GF-D8 (cell line): ENCODE results near the gene AATF.
A peak's percentile ranks its signal among the peaks of the same experiment; 100 is the strongest.

ENCODE experiments used
- DNase-seq: peaks from one replicate; lab custom pipeline; 2025; lab: John Stamatoyannopoulos, UW

Gene AATF

DNA sequence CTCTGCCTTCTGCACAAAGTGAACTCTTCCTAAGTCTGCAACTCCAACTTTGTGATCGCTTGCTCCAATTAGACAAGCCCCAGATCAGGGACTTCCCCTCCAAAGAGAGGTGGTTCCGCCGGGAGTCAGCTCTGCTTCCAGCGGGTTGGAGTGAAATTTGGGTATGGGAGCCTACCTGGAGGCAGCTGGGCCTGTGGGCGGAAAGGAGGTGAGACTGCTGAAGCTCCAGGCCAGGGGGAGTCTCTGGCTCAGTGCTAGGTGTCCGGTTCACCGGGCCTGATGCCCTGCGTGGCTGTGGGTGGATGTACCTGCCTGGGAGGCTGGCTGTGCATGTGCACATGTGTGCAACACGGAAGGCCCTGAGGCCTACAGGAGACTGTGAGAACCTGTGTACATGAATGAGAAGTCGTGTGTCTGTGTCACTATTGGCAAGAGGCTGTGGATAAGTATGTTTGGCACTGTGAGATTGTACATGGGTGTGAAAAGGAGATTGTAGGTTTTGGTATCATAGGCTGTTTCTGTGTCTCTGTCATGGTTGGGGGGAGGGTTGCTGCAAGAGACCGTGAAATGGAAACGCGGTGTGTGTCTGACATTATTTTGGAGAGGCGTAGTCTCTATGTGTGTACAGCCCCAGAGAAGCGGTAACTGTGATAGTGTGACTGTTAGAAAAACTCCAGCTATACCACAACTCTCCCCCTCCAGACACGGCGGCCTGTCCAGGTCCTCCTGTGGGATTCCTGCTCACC lies 7.3 kb upstream of the AATF start:
- no peak for DNase-seq

DNA sequence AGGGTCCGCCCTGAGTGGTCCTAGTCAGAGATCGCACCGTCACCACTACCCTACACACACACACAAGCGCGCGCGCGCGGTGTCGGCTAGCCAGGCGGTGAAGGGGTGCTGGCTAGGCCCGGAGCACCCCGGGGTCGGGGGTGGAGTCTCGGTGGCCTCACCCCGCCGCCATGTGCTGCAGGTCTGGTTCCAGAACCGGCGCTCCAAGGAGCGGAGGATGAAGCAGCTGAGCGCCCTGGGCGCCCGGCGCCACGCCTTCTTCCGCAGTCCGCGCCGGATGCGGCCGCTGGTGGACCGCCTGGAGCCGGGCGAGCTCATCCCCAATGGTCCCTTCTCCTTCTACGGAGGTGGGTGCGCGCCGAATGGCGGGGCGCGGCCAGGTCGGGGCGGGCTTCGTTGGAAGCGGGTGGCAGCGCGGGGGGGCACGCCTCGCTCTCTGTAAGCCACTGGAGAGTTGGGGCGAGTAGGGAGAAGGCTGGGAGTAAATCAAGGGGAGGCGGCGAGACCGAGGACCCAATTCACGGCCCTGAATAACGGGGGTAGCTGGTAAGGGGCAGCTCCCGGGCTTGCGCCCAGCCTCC lies 6.6 kb upstream of the AATF start:
- no peak for DNase-seq

DNA sequence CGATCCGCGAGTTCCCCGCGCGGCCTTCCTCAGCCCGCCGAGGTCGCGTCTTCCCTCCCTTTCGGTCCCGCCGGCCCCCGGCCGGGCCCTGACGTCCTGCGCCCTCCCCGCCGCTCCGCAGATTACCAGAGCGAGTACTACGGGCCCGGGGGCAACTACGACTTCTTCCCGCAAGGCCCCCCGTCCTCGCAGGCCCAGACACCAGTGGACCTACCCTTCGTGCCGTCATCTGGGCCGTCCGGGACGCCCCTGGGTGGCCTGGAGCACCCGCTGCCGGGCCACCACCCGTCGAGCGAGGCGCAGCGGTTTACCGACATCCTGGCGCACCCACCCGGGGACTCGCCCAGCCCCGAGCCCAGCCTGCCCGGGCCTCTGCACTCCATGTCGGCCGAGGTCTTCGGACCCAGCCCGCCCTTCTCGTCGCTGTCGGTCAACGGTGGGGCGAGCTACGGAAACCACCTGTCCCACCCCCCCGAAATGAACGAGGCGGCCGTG lies 6.1 kb upstream of the AATF start:
- DNase-seq, result no peak

DNA sequence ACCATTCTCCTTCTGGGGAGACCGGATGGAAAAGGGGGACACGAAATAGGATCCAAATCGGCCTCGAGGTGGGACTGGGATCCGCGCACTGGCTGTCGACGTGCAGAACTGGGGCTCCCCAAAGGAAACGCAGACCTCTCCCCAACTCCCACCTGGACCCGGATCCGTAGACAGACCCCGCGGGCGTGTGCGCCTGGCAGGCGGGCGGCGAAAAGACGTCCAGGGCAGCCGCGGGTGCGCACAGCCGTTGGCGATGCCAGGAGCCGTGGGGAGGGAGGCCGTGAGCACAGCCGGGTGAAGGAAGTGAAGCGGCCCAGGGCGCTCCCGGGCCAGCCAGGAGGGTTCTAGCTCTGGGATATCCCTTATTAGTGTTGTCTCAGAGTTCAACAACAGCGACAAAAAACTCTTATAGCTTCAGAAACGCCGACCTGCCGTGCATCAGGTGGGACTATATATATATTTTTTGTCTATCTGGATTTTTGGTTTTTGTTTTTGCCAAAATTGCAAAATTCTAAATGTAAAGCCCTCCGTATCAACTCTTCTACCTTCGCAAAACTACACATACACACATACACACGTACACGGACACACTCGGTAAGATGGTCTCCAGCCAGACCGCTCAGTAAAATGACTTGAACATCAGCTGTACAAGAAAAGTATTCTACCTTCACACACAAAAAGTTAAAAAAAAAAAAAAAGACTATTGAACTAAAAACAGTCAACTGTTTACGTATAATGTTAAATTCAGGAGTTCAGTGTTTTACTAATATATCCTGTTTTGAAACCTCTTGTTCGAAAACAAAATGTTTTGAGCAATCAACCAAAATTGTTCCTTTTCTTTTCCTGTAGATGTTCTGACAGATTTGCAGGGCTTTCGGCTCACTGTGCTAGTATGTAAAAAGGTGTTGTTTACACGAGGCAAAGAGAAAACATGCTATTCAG lies 5.2 kb upstream of the AATF start:
- DNase-seq, result no peak

DNA sequence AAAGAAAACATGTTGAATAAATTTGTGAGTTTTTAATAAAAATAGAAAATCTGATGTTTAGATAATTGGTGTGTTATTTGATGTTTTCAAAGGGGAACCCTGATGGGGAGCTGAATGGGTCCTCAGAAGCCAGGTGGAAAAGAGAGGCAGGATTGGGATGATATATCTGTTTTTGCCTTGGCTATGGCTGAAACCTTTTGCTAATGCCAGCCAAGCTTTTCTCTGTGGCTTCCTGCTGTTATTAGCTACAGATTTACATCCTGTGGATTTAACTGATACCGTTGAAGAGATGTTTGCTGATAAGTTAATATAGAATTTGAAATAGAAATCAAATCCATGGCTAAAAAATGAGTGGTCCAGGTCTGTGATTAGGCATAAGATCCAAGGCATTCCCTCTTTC lies 4.2 kb upstream of the AATF start:
- DNase-seq, result no peak

DNA sequence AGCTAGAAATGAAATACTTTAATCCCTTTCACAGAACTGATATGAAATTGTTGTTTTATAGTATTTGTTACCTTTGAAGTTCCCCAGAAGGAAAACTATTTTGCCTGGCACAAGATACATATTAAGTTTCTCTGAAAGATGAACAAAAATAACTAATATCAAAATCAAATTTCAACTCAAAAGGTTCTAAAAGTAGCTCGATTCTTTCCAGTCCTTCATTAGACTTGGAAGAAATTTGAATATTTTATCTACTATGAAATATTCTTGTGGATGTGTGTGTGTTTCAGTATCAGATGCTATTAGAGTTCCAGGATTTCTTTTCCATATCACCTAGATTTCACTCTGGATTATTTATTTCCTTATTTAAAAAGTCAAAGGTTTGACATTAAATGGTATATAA lies 3.6 kb upstream of the AATF start:
- no peak for DNase-seq

DNA sequence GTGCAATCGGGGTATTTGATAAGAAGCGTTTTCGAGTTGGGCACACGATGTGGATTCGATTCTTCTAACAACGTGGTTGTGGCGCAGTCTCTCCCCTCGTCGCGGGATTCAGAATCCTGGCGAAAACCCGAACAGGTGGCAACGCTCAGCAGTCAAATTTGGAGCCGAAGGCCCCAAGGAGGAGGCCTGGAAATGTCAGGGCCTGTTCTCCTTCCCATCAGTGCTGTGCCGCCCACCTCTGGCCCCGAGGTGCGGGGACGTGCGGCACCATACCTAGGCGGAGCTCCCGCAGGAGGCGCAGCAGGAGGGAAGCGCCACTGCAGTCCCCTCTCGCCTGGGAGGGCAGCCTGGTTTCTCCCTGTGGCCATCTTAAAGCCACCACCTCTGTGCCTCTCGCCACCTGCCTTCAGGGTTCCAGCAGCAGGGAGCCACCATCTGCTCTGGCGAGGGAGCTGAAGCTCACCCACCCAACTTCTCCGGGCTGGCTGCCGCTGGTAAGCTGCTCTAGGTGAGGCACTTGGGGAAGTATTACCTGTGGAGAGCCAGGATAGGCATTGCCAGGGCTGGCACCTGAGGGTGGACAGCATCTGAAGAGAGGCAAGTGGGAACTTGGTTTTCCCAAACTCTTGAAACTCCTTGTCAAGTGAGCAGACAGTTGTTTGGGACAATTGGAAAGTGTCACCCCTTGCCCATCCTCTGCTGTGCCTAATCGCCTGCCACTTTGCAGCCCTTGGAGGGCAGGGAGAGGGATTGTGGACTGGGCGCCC lies 2.6 kb upstream of the AATF start:
- no peak for DNase-seq

DNA sequence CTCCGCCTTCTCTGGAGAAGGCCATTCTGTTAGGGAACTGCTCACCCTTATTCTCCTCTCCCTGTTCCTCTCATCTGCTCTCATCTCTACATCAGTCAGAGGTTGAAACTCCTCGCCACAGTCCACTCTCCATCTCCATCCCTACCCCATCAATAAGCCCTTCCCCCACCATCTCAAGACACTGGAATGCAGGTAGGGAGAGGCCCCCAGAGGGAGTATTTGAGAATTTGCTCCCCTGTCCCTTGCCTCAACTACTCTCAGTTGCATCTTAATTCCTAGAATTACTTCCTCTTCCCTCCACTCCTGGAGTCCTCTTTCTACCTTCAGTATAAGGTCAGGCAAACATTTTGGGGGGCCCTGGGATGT lies 2.0 kb upstream of the AATF start:
- DNase-seq, result no peak

DNA sequence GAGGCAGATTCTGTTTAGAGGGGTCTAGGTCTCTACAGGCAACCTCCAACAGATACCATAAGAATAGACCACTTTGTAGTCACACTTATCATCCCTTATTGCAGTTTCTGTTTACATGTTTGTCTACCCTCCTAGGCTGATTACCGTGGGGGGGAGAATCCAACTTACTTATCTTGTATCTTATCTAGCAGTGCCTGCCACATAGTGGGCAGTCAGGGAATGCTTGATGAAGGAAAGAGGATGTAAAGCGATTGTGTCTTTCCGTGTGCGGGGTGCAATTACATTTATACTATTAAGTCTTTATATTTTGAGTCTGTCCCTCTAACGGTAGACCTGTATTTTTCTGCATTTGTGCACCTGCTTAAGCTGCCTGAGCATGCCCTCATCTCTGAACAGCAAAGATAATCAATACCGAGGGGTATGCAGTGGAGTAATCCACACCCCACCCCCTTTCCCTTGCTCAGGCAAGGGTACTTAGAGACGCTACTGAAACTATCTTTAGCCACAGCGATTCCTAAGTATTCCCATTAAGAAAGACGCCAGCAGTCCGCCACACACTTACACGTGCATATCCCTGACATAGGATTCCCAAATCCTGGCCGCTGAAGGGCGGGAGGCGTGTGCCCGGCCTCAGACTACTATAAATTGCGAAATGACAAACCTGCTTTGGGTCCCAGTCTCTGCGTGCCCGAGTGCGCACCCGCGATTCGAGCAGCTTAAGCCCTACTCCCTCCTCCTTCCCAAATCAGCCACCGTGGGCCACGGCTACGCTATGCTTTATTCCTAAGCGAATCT lies 635 bp upstream of the AATF start:
- peak; percentile 13 for DNase-seq

DNA sequence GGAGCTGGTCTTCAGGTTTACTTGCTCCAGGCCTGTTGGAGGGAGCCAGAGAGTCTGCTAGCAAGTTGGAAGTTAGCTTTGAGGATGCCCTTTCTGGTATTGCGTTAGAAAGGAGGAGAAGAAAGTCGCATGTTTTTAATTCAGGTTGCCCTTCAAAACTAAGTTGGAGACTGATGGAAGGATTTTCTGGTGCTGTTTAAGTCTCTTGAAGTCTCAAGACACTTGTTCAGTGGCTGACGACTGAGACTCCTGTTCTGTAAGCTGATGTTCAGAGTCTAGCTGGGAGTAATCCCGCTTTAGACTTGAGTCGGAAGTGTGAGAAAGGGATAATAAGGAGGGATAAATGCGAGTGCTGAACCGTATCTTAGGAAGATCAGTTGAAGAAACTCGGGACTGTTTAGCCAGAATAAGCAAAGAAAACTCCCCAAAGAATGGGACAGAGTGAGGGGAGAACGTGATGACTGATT lies 740 bp downstream of the AATF start:
- peak; percentile 22 for DNase-seq

DNA sequence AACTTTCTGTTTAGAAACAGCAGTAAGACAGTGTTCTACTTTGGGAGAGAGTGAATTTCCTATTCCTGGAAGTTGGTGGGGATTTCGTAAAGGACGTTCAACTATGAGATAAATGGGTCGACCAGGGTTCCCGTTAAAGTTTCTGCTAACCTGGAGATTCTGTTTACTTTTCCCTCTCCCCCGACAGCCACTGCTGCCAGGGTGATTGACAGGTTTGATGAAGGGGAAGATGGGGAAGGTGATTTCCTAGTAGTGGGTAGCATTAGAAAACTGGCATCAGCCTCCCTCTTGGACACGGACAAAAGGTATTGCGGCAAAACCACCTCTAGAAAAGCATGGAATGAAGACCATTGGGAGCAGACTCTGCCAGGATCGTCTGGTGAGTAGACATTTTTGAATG lies 1.3 kb downstream of the AATF start:
- no peak for DNase-seq

DNA sequence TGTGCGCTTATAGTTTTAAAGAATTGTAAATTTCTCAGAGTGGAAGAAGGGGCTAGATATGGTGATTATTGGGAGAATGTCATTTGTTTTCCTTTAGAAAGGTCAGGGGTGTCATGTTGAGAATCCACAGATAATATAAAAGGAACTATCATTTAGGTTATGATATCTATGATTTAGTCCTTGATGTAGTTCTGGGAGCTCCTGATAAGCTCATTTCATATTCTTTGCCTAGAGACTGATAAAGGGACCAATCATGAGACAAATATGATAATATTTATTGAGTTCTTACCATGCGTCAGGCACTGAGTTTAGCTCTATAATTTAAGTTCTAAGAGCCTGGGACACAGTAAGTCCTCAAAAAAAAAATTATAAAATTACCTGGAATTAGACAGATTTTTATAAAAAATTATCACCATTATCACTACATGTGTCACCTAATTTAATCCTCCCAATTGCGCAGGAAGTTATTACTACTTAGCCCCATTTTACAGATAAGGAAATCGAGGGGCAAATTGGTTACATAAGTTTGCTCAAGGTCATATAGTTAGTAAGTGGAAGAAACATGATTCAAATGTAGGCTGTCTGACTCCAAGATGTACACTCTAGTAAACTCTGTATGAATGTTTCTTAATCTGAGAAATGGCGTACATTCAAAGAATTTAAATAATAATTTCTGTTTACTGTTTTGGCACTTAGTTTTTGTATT lies 2.5 kb downstream of the AATF start:
- no peak for DNase-seq

DNA sequence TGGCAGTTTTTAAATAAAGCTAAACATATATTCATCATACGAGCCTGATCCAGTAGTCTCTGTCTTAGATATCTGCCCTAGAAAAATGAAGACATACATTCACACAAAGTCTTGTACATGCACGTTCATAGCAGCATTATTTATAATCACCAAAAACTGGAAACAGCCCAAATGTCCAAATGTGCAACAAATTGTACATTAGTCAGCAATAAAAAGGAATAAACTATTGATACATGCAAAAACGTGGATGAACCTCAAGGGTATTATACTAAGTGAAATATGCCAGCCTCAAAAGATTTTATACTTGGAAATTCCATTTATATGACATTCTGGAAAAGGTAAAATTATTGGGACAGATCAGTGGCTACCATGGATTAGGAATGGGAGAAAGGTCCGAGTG lies 22.8 kb downstream of the AATF start:
- no peak for DNase-seq

DNA sequence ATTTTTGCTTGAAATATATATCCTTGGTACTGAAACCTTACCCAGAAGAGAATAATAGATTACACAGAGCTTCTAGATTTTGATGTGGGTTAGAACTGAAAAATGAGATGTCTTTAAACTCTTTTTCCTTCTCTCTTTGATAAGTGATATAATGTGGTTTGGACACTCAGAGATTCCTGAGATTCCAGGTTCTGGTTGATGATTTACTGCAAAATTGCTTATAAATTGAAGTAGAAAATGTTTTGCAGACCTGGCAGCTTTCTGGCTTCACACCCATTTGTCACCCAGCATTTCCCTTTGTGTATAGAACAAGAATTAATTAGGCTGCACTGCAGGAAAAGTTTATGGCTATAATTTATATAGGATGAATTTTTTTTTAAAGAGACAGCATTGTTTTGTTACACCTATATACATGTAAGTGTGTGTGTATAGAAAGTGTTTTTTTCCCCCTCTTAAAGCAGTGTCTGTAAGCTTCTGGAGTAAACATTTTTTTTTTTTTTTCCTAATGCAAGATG lies 23.5 kb downstream of the AATF start:
- DNase-seq, result no peak

DNA sequence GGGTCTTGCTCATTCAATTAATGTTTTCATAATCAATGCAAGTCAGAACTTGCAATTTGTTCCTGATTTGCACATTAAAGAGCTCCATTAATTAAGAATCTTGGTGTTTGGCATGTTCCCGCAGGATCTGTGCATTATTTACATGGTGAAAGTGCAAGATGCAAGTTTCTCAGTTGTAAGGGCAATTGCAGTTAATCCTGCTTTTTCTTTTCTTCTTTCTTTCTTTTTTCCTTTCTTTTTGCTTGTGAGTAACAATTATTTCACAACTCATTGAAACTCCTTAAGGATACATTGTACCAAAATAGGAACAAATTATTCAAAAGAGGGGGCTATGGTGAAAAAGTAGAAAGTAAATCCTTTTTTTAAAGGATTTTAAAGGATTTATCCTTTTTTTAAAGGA lies 24.2 kb downstream of the AATF start:
- no peak for DNase-seq

DNA sequence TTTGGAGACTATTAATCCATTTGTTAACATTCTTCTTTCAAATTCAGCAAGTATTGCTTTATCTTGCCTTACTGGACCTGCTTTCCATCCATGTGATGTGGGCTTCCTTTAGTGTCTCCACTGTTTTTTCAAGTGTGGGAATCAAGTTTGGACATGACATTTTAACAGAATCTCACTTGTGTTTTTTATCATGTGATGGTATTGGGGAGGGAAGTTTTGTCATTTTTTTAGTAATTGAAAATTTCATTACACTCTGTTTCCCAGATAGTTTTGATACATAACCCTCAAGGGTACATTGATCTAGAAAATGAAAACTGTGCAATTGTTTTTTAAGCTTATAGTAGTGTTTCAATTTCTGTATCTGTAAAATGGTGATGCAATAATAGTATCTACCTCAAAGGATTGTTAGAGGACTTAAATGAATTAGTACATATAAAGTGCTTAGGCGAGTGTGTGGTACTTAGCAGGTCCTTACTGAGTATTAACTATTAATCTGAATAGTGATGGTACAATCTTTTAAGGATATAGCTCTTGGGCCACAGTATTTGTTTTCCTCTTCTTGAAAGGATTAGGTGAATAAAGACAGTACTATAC lies 27.3 kb downstream of the AATF start:
- no peak for DNase-seq

DNA sequence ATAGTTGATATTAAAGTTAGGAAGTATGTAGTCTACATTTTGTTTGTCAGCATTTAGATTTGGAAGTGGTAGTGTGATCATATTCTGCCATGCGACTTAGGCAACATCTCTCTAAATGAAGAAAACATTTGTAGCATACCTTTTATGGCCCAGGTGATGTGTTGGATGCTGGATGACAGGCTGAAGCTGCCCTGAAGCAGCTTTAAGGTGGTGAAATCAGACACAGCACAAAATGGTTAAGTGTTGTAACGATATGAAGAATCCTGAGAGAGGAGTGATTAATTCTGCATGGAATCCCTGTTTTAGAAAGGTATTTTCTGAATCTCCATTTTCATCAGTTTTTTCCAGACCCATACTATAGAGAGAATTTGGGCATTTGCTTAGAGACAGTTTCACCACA lies 28.3 kb downstream of the AATF start:
- DNase-seq, result no peak

DNA sequence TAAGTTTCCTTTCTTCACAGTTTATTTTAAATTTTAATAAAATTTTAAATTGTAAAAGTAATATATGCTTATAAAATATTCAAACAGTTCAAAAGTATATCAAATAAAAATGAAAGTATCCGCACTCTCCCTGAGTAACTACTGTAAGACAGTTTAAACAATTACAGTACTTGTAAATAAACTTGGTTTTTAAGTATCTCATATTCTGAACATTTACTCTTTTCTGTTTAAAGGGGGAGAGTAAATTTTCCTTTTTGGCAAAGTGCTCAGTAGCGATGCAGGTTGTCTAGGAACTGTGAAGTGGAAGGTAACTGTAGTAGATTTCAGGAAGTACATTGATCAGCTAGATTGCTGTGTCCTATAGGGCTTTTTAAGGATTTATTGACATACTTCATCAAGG lies 28.8 kb downstream of the AATF start:
- DNase-seq, result no peak

DNA sequence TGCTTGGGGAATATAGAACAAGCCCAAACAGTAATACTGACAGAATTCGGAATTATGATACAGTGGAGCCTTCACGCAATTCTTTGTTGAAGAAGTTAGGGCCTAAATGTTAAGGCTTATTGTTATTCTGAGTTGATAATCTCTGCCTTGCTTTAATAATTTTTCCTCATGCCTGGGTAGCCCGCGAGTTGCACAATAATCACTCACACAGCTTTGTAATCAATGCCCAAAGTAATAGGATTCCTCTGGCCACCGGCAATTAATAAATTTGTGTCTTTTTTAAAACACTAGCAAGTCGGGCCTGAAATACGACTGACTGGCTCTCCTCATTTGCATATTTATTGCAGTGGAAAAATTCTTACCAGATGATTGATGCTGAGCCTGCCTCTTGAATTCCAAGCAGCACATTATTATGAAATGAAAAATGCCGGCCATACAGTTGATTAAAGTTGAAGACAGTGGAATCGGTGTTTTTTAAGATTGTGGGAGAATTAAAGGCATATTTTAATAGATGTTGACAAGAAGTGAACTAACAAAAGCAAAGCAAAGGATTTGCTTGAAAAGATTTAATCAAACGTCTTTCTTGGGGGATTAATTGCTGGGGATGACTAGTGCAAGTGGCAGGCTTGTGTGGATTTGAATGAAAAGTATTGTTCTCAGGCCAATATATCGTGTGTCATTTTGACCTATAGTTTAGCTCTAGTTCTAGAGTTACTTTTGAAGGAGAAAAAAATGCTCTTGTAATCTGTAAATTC lies 30.2 kb downstream of the AATF start:
- DNase-seq, result no peak
